ENCODE data around the gene PHB1.
A peak's percentile ranks its signal among the peaks of the same experiment; 100 is the strongest.

Gene PHB1

DNA sequence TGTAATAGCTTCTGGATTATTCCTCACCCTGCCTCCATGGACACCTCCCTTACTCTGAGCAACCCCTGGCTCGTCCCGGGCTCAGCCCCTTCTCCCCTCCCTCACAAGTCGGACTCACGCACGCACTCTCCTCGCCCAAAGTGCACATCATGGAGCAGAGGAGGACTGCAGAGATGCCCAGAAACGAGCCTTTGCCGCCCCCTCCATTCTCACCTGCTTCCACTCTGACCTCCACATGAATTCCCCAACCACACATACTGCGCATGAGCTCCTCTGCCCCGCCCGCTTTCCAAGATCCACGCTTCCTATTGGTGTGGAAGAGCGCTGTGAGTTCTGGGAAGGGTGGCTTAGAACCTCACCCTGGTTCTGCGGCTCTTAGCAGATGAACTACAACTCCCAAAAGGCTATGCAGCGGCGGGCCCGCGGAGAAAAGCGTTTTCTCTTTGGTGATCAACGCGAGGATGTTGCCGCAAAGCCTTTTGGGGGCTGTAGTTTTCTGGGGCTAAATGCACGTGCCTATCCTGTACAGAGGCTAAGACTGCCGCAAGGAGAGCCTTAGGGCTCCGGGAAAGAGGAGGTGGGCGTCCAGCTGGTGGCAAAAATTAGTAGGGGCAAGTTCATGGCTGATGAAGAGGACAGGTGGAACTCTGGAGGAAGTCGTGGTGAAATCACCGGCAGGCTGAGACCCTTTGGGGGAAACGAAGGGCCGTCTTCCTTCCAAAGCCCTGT is at the start of gene PHB1:
PHB1 (minus strand) TSS at position 261 of the 729 bp plus-strand sequence. CDS start 1,618 bp downstream, outside the sequence.
- Histone ChIP-seq H3K9me3 (ENCODE audit: control insufficient read depth, insufficient read depth, low read length) (no peaks in the 10 kb centered on the region), H3K4me1 (ENCODE audit: insufficient read depth, low read length) (no peaks in the 10 kb centered on the region), H3K9ac (ENCODE audit: low read depth, low read length) (peak within 1 kb of the TSS; percentile 88), H3K36me3 (ENCODE audit: insufficient read depth, low read length) (peaks cover 25% of the 10 kb centered on the region)

GRCh38 chr17:49464049-49464448 is 49.4 kb upstream of the PHB1 start:
- Histone ChIP-seq H3K4me1 (ENCODE audit: insufficient read depth, low read length) (peaks cover 16% of the 10 kb centered on the region), H3K36me3 (ENCODE audit: insufficient read depth, low read length) (no peaks in the 10 kb centered on the region), H3K9me3 (ENCODE audit: control insufficient read depth, insufficient read depth, low read length) (peaks cover 5% of the 10 kb centered on the region; the same call in 1 of the 2 replicates), H3K9ac (ENCODE audit: low read depth, low read length) (no peak overlapping the region)

GRCh38 chr17:49461580-49461979 is 46.9 kb upstream of the PHB1 start:
- H3K36me3 ChIP-seq (ENCODE audit: insufficient read depth, low read length): no peaks in the 10 kb centered on the region
- H3K9me3 ChIP-seq (ENCODE audit: control insufficient read depth, insufficient read depth, low read length): peaks cover 5% of the 10 kb centered on the region; the same call in 1 of the 2 replicates
- H3K9ac ChIP-seq (ENCODE audit: low read depth, low read length): no peak overlapping the region
- peaks cover 21% of the 10 kb centered on the region for H3K4me1 ChIP-seq (ENCODE audit: insufficient read depth, low read length)

DNA sequence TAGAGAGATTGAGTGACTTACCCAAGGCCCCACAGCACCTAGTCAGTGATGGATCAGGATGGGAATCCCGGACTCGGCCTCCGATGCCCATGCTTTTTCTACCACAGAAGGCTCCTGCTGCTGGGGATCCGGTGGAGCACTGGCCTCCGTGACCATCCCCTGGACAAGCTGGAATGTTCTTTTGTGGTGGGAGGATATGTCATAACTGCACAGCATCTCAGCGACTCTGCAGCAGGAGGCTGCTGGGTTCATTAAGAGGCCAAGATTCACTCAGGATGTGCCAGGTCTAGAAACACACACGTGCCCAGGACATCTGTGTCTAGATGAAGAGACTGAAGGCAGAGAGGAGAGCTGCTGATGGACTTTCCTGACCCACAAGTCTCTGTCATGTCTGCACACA is 45.7 kb upstream of the PHB1 start:
- Histone ChIP-seq H3K9ac (ENCODE audit: low read depth, low read length) (no peak overlapping the region), H3K4me1 (ENCODE audit: insufficient read depth, low read length) (peaks cover 26% of the 10 kb centered on the region), H3K9me3 (ENCODE audit: control insufficient read depth, insufficient read depth, low read length) (peaks cover 5% of the 10 kb centered on the region; the same call in 1 of the 2 replicates), H3K36me3 (ENCODE audit: insufficient read depth, low read length) (no peaks in the 10 kb centered on the region)

- Histone ChIP-seq H3K4me1 (ENCODE audit: insufficient read depth, low read length) (peaks cover 33% of the 10 kb centered on the region), H3K36me3 (ENCODE audit: insufficient read depth, low read length) (no peaks in the 10 kb centered on the region), H3K9ac (ENCODE audit: low read depth, low read length) (no peak overlapping the region), H3K9me3 (ENCODE audit: control insufficient read depth, insufficient read depth, low read length) (peaks cover 5% of the 10 kb centered on the region; the same call in 1 of the 2 replicates)
Measured at GRCh38 chr17:49459401-49459984, 44.8 kb upstream of the PHB1 start.

GRCh38 chr17:49457564-49458535 is 43.2 kb upstream of the PHB1 start:
- Histone ChIP-seq H3K9ac (ENCODE audit: low read depth, low read length) (no peak overlapping the region), H3K4me1 (ENCODE audit: insufficient read depth, low read length) (peaks cover 43% of the 10 kb centered on the region), H3K9me3 (ENCODE audit: control insufficient read depth, insufficient read depth, low read length) (no peaks in the 10 kb centered on the region), H3K36me3 (ENCODE audit: insufficient read depth, low read length) (no peaks in the 10 kb centered on the region)

- H3K9me3 ChIP-seq (ENCODE audit: control insufficient read depth, insufficient read depth, low read length): no peaks in the 10 kb centered on the region
- no peak overlapping the region for H3K9ac ChIP-seq (ENCODE audit: low read depth, low read length)
Measured at GRCh38 chr17:49456183-49456965, 41.7 kb upstream of the PHB1 start.

GRCh38 chr17:49455272-49455861 is 40.7 kb upstream of the PHB1 start:
- no peaks in the 10 kb centered on the region for H3K36me3 ChIP-seq (ENCODE audit: insufficient read depth, low read length)
- no peaks in the 10 kb centered on the region for H3K9me3 ChIP-seq (ENCODE audit: control insufficient read depth, insufficient read depth, low read length)
- H3K4me1 ChIP-seq (ENCODE audit: insufficient read depth, low read length): peaks cover 56% of the 10 kb centered on the region
- H3K9ac ChIP-seq (ENCODE audit: low read depth, low read length): no peak overlapping the region

More at GRCh38 chr17:49456183-49456965, 41.7 kb upstream of the PHB1 start:
- Histone ChIP-seq H3K4me1 (ENCODE audit: insufficient read depth, low read length) (peaks cover 52% of the 10 kb centered on the region), H3K36me3 (ENCODE audit: insufficient read depth, low read length) (no peaks in the 10 kb centered on the region)

DNA sequence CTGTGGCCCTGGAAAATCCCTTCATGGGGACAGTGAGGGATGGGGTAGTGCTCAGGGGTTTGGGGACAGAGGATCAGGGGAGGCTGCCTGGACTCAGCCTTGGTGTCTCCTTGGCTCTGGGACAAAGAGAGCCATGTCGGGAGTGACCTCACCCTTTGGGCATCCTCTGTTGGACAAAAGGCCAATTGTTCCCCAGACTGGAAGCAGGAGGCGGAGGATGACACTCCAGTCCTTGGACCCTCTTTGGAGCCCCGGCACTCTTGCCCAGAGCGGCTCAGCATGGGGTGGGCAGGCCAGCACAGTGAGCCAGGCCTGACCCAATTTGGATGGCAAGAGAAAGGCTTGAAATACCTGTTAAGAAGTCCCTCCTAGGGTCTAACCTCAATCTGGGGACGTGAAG is 39.4 kb upstream of the PHB1 start:
- Histone ChIP-seq H3K36me3 (ENCODE audit: insufficient read depth, low read length) (no peaks in the 10 kb centered on the region), H3K9ac (ENCODE audit: low read depth, low read length) (no peak overlapping the region), H3K4me1 (ENCODE audit: insufficient read depth, low read length) (peaks cover 45% of the 10 kb centered on the region), H3K9me3 (ENCODE audit: control insufficient read depth, insufficient read depth, low read length) (no peaks in the 10 kb centered on the region)

DNA sequence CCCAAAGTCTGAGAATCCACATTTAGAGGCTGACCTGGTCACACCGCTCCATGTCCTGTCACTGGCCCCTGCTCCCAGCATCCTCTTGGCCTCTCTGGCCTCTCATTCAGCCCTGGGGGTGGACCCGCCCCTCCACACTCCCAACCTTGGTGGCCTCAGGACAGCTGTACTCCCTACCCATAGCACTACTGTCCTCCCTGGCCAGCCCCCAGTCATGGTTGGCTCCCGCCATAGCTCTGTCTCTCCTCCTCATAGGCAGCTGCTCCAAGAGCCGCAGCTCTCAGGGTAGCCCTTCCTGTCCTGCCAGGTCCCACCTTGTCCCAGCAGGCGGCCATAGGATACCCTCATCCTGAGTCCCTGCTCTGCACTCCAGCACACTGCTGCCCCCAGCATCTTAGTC is 38.0 kb upstream of the PHB1 start:
- Histone ChIP-seq H3K4me1 (ENCODE audit: insufficient read depth, low read length) (peaks cover 44% of the 10 kb centered on the region), H3K9ac (ENCODE audit: low read depth, low read length) (no peak overlapping the region), H3K9me3 (ENCODE audit: control insufficient read depth, insufficient read depth, low read length) (no peaks in the 10 kb centered on the region), H3K36me3 (ENCODE audit: insufficient read depth, low read length) (no peaks in the 10 kb centered on the region)

GRCh38 chr17:49452201-49452600 is 37.5 kb upstream of the PHB1 start:
- Histone ChIP-seq H3K9me3 (ENCODE audit: control insufficient read depth, insufficient read depth, low read length) (no peaks in the 10 kb centered on the region), H3K4me1 (ENCODE audit: insufficient read depth, low read length) (peaks cover 44% of the 10 kb centered on the region), H3K9ac (ENCODE audit: low read depth, low read length) (no peak overlapping the region), H3K36me3 (ENCODE audit: insufficient read depth, low read length) (no peaks in the 10 kb centered on the region)

DNA sequence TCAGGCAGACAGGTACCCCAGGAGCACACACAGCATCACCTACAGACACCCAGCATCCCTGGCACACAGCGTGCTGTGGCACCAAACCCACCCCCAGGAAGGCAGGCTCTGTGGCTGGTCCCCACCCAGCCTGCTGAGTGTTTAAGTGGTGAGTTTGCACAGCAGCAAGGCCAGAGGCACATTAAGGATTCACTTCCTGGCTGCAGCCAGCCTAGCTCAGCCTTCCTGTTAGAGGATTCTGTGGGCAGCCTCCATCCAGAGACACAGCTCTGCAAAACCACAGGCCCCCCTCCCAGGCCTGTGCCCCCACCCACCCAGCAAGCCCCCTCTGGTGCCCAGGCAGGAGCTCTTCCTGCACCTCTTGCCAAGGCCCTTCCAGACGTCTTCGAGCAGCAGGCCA is 36.1 kb upstream of the PHB1 start:
- Histone ChIP-seq H3K4me1 (ENCODE audit: insufficient read depth, low read length) (peaks cover 32% of the 10 kb centered on the region), H3K9me3 (ENCODE audit: control insufficient read depth, insufficient read depth, low read length) (no peaks in the 10 kb centered on the region), H3K9ac (ENCODE audit: low read depth, low read length) (no peak overlapping the region), H3K36me3 (ENCODE audit: insufficient read depth, low read length) (no peaks in the 10 kb centered on the region)

GRCh38 chr17:49450181-49450580 is 35.5 kb upstream of the PHB1 start:
- Histone ChIP-seq H3K36me3 (ENCODE audit: insufficient read depth, low read length) (no peaks in the 10 kb centered on the region), H3K4me1 (ENCODE audit: insufficient read depth, low read length) (peaks cover 30% of the 10 kb centered on the region), H3K9ac (ENCODE audit: low read depth, low read length) (no peak overlapping the region), H3K9me3 (ENCODE audit: control insufficient read depth, insufficient read depth, low read length) (no peaks in the 10 kb centered on the region)

Data from ES-I3 (cell line).